Activated T-helper 2 cell treated with anti-CD3 and anti-CD28 coated beads, Interferon-gamma antibody, Interleukin-2, Interleukin-4, amounts not matched to agents 10 μg/mL and 5 μg/mL and 100 μg/mL, durations not matched to agents 14 hours and 24 hours and 36 hours (primary cell): ENCODE results near the gene ATP6V0A4. TPM values are rescaled to one million over a fixed set of nuclear protein-coding genes. Genes with fewer than 3 reads are reported as not detected.
"Not testable (repeated sequence)": the region's sequence is repeated elsewhere in the genome, so short reads cannot be mapped to it uniquely, and the experiment has no call there.

ENCODE experiments used
- DNase-seq: peaks from one replicate; pipeline ENCODE4 v3.0.0; 2021; ENCODE audit warnings: low spot score
- H3K27ac Mint-ChIP-seq: one replicate; pipeline ENCODE4 v1.8.0; 2021; ENCODE audit warnings: mixed read lengths
- H3K27me3 Mint-ChIP-seq: one replicate; pipeline ENCODE4 v1.8.0; 2021; ENCODE audit warnings: low read depth, mixed read lengths
- H3K36me3 Mint-ChIP-seq: one replicate; pipeline ENCODE4 v1.8.0; 2021; ENCODE audit warnings: low read depth, mixed read lengths
- H3K4me1 Mint-ChIP-seq: one replicate; pipeline ENCODE4 v1.8.0; 2021; ENCODE audit warnings: low read depth, mixed read lengths
- H3K4me3 Mint-ChIP-seq: one replicate; pipeline ENCODE4 v1.8.0; 2021; ENCODE audit warnings: low read depth, mild to moderate bottlenecking, moderate library complexity, mixed read lengths
- H3K9me3 Mint-ChIP-seq: one replicate; pipeline ENCODE4 v1.8.0; 2021; ENCODE audit warnings: mixed read lengths
- intact Hi-C: fragments of 100-400 bp; cut with micrococcal nuclease; formaldehyde crosslinking; loops from one replicate; pipeline ENCODE4 v1.15.1; 2023
- total RNA-seq: library from RNA; stranded (reverse); gene quantifications from 2 replicates; pipeline ENCODE4 v1.2.3, GENCODE V29; 2022

ATP6V0A4 gene
- total RNA-seq, 1 donor from 2014 or later, result not detected

DNA sequence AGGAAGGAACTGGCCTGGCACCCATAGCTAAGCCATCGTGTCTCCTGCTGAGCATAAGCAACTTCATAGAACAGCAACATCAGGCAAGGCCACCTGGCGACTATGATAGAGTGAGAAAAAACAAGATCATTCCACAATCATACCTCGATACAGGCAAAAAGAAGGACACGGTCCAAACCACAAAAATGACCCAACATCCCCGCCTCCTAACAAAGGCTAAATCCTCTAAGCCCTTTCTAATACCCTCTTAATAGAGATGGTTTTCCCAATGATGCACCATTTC lies 56.6 kb downstream of the ATP6V0A4 start:
- Mint-ChIP-seq H3K27me3 (peaks cover 5% of the 10 kb centered on the region), H3K27ac (no peak overlapping the region), H3K4me3 (no peak overlapping the region), H3K4me1 (peaks cover 4% of the 10 kb centered on the region), H3K9me3 (peaks cover 4% of the 10 kb centered on the region), H3K36me3 (no peaks in the 10 kb centered on the region)
- intact Hi-C loops, result no loop called here
- no peak for DNase-seq

GRCh38 chr7:138739859-138740258 lies 58.1 kb downstream of the ATP6V0A4 start:
- Mint-ChIP-seq H3K27ac (no peak overlapping the region), H3K4me1 (peaks cover 2% of the 10 kb centered on the region), H3K4me3 (no peak overlapping the region), H3K27me3 (peaks cover 5% of the 10 kb centered on the region), H3K9me3 (peaks cover 4% of the 10 kb centered on the region), H3K36me3 (no peaks in the 10 kb centered on the region)
- no peak for DNase-seq
- intact Hi-C loops, result loop anchor here (5.0 to 10.0 kb wide), 2 partner anchors 278 to 835 kb away; partner anchors contain the start of gene TRIM24

- DNase-seq, result peak; percentile 69
- intact Hi-C loops, result loop anchor here (1.0 to 10.0 kb wide), 5 partner anchors 128 to 834 kb away; partner anchors contain the start of gene TRIM24
- peaks cover 5% of the 10 kb centered on the region for H3K27me3 Mint-ChIP-seq
- no peak overlapping the region for H3K4me3 Mint-ChIP-seq
- peaks cover 2% of the 10 kb centered on the region for H3K4me1 Mint-ChIP-seq
- no peaks in the 10 kb centered on the region for H3K36me3 Mint-ChIP-seq
- H3K27ac Mint-ChIP-seq, result no peak overlapping the region
- H3K9me3 Mint-ChIP-seq, result peaks cover 4% of the 10 kb centered on the region
Observed at GRCh38 chr7:138738551-138739335, 59.3 kb downstream of the ATP6V0A4 start.

- Mint-ChIP-seq H3K36me3 (no peaks in the 10 kb centered on the region), H3K27ac (no peak overlapping the region), H3K4me3 (no peak overlapping the region), H3K9me3 (peaks cover 4% of the 10 kb centered on the region), H3K4me1 (peaks cover 2% of the 10 kb centered on the region), H3K27me3 (peaks cover 5% of the 10 kb centered on the region)
- no peak for DNase-seq
- intact Hi-C loops, result loop anchor here (1.0 to 10.0 kb wide), 5 partner anchors 128 to 833 kb away; partner anchors contain the start of gene TRIM24
Observed at GRCh38 chr7:138738114-138738513, 59.9 kb downstream of the ATP6V0A4 start.

GRCh38 chr7:138735399-138735798 lies 62.6 kb downstream of the ATP6V0A4 start:
- DNase-seq, result no peak
- H3K9me3 Mint-ChIP-seq, result peaks cover 4% of the 10 kb centered on the region
- no peak overlapping the region for H3K27ac Mint-ChIP-seq
- peaks cover 5% of the 10 kb centered on the region for H3K27me3 Mint-ChIP-seq
- H3K36me3 Mint-ChIP-seq, result no peaks in the 10 kb centered on the region
- intact Hi-C loops, result loop anchor here (5.0 to 10.0 kb wide), 2 partner anchors 273 to 831 kb away; partner anchors contain the start of gene TRIM24
- H3K4me3 Mint-ChIP-seq, result no peak overlapping the region
- H3K4me1 Mint-ChIP-seq, result peaks cover 5% of the 10 kb centered on the region

- not testable (repeated sequence) for H3K4me3 Mint-ChIP-seq, H3K27me3 Mint-ChIP-seq, H3K4me1 Mint-ChIP-seq, H3K36me3 Mint-ChIP-seq, H3K27ac Mint-ChIP-seq, H3K9me3 Mint-ChIP-seq, DNase-seq
- intact Hi-C loops, result loop anchor here (10.0 kb wide), 1 partner anchor 827 kb away; no protein-coding TSS in a partner anchor
Observed at GRCh38 chr7:138731733-138732132, 66.3 kb downstream of the ATP6V0A4 start.

DNA sequence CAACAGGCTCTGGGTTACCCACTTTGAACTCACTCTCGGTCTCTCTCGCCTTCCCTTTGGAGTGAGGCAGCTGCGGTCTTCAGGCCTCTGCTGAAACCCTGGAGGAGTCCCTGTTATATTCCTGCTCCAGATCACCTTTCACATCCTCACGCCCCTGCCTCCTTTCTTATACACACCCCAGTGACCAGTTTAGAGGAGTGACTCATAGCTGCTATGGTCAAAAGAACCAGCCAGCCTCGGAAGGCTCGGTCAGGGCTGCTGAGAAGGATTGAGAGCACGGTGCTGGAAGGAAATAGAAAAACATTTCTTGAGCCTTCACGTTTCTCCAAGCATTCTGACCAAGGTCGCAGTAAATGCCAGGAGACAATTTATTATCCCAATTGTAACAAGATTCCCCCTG lies 68.6 kb downstream of the ATP6V0A4 start:
- Mint-ChIP-seq H3K27me3 (peaks cover 2% of the 10 kb centered on the region), H3K4me3 (no peak overlapping the region), H3K27ac (no peak overlapping the region), H3K4me1 (peaks cover 3% of the 10 kb centered on the region), H3K9me3 (no peaks in the 10 kb centered on the region), H3K36me3 (no peaks in the 10 kb centered on the region)
- DNase-seq, result no peak
- intact Hi-C loops, result no loop called here

DNA sequence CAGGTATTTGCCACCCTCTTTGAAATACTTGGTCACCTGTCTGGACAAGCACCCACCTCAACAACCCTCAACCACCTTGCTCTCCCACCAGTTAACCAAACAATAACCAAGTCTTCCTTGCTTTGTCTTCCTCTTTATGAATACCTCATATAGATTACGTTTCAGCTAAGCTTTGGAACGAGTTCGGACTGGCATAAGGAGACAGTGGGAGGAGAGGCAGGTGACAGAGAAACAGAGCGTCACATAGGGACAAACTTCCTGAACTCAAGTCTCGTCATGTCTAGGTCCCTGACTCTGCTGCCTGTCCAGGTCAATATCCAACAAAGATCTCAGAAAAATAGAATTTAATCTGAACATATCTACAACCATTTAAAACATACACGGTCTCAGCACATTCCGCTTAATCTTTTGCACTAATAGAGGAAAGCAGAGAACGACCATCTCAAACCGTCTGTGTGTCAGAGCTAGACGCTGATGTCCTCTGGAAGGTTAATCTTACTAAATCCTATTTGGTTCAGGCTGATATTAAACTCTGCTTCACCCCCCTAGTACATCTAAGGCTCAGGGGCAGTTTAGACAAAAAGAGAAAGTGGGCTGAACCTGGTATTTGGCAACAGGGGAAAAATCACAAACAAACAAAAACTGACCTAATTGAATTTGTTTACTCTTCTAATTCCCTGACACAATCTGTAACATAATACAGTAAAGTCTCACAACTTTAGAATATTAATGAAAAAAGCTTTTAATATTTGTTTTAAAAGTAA lies 70.5 kb downstream of the ATP6V0A4 start:
- no peaks in the 10 kb centered on the region for H3K9me3 Mint-ChIP-seq
- peaks cover 2% of the 10 kb centered on the region for H3K27me3 Mint-ChIP-seq
- no peaks in the 10 kb centered on the region for H3K4me1 Mint-ChIP-seq
- H3K36me3 Mint-ChIP-seq, result no peaks in the 10 kb centered on the region
- intact Hi-C loops, result no loop called here
- no peak overlapping the region for H3K27ac Mint-ChIP-seq
- H3K4me3 Mint-ChIP-seq, result no peak overlapping the region
- DNase-seq, result no peak

DNA sequence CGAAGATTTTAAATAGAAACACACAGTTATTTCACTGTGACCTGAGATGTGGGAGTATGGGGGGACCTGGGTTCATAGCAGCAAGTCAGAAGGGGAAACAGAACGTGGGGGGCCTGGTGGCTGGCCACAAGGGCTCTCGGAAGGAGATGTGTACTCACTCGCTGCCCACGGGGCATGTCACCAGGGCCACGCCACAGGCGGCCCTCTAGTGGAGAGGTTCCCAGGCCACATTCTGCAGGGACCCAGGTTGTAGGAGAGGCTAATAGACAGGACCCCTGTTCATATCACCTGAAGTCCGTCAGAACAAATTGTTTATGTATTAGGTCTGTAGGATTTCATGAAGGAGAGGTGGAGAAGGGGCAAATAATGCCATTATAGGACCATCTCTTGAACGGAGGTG lies 71.7 kb downstream of the ATP6V0A4 start:
- H3K36me3 Mint-ChIP-seq, result no peaks in the 10 kb centered on the region
- no peaks in the 10 kb centered on the region for H3K9me3 Mint-ChIP-seq
- H3K27ac Mint-ChIP-seq, result no peak overlapping the region
- DNase-seq, result no peak
- H3K27me3 Mint-ChIP-seq, result peaks cover 2% of the 10 kb centered on the region
- H3K4me3 Mint-ChIP-seq, result no peak overlapping the region
- intact Hi-C loops, result no loop called here
- no peaks in the 10 kb centered on the region for H3K4me1 Mint-ChIP-seq

- intact Hi-C loops, result no loop called here
- peaks cover 23% of the 10 kb centered on the region for H3K27me3 Mint-ChIP-seq
- H3K4me3 Mint-ChIP-seq, result no peak overlapping the region
- no peaks in the 10 kb centered on the region for H3K36me3 Mint-ChIP-seq
- H3K9me3 Mint-ChIP-seq, result no peaks in the 10 kb centered on the region
- H3K4me1 Mint-ChIP-seq, result peaks cover 6% of the 10 kb centered on the region
- no peak for DNase-seq
- H3K27ac Mint-ChIP-seq, result no peak overlapping the region
Observed at GRCh38 chr7:138720286-138720685, 77.7 kb downstream of the ATP6V0A4 start.

DNA sequence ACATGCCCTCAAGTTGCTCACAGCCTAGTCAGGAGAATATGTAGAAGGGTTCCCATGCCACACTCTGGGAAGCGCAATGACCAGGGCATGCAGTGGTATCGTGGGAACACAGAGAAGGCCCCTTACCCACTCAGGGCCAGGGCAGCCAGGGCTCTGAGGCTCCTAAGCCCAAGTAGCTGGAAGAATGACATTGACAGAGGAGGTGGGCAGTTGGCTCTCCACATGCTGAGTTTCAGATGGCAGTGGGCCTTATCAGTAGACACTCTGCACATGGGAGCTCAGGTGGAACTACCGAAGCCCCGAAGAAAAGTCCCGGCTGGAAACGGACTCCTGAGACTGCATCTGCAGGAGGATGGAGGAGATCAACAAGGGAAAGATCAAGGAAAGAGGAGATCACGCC lies 81.1 kb downstream of the ATP6V0A4 start:
- intact Hi-C loops, result no loop called here
- Mint-ChIP-seq H3K4me3 (peak overlapping the region; percentile 43), H3K27me3 (peaks cover 25% of the 10 kb centered on the region), H3K4me1 (peaks cover 14% of the 10 kb centered on the region), H3K36me3 (no peaks in the 10 kb centered on the region), H3K27ac (no peak overlapping the region), H3K9me3 (no peaks in the 10 kb centered on the region)
- no peak for DNase-seq

- intact Hi-C loops, result loop anchor here (5.0 kb wide), 1 partner anchor 86 kb away; no protein-coding TSS in a partner anchor
- no peak overlapping the region for H3K4me3 Mint-ChIP-seq
- DNase-seq, result no peak
- no peaks in the 10 kb centered on the region for H3K36me3 Mint-ChIP-seq
- H3K9me3 Mint-ChIP-seq, result no peaks in the 10 kb centered on the region
- H3K4me1 Mint-ChIP-seq, result peaks cover 14% of the 10 kb centered on the region
- H3K27me3 Mint-ChIP-seq, result peaks cover 19% of the 10 kb centered on the region
- no peak overlapping the region for H3K27ac Mint-ChIP-seq
Observed at GRCh38 chr7:138713191-138713590, 84.8 kb downstream of the ATP6V0A4 start.

GRCh38 chr7:138712652-138713051 lies 85.3 kb downstream of the ATP6V0A4 start:
- Mint-ChIP-seq H3K4me1 (peaks cover 9% of the 10 kb centered on the region), H3K36me3 (no peaks in the 10 kb centered on the region), H3K27me3 (peaks cover 14% of the 10 kb centered on the region), H3K9me3 (no peaks in the 10 kb centered on the region), H3K4me3 (no peak overlapping the region), H3K27ac (no peak overlapping the region)
- intact Hi-C loops, result loop anchor here (5.0 kb wide), 1 partner anchor 85 kb away; no protein-coding TSS in a partner anchor
- no peak for DNase-seq
